ENCODE results near the gene MCM3AP. TPM values are rescaled to one million over a fixed set of nuclear protein-coding genes. Genes with fewer than 3 reads are reported as not detected.

The MCM3AP gene
- total and polyA plus RNA-seq, 9 of the 15 experiments (the other 6 are each of a cell fraction or from before 2014, with no cell fraction given): 6.5 to 179 (median 69.6) TPM

- Histone ChIP-seq H3K27ac (ENCODE audit: extremely low read depth, low read depth, low read length) (peak overlapping the region; percentile 80), H3K4me2 (ENCODE audit: insufficient read depth, low read length) (peak overlapping the region; percentile 73), H3K79me2 (ENCODE audit: control insufficient read depth, insufficient read depth, low read length) (no peaks in the 10 kb centered on the region), H3K36me3 (ENCODE audit: control insufficient read depth, insufficient read depth, low read length) (peaks cover 66% of the 10 kb centered on the region; the same call in 2 of the 3 replicates), H3K4me1 (replicated peaks in 1 of 2; ENCODE audit: control insufficient read depth in 2 of 2, insufficient read depth in 2 of 2, low read length in 2 of 2) (peaks cover 41 to 65% of the 10 kb centered on the region in 2 experiments), H2AFZ (ENCODE audit: low read depth, low read length) (no peak overlapping the region), H3K9me3 (replicated peaks; ENCODE audit: control insufficient read depth, insufficient read depth, low read depth, low read length) (no peaks in the 10 kb centered on the region), H3K27me3 (ENCODE audit: control insufficient read depth in 2 of 2, insufficient read depth in 2 of 2, low read length in 2 of 2) (no peaks in the 10 kb centered on the region), H3K9me1 (ENCODE audit: control insufficient read depth, insufficient read depth, low read length) (no peaks in the 10 kb centered on the region), H3K4me3 (no peak overlapping the region), H3K9ac (ENCODE audit: insufficient read depth in 1 of 2, low read depth in 2 of 2, low read length in 2 of 2) (peak overlapping the region; percentile 59 to 83; a peak in 3 of 4 replicates), H4K20me1 (replicated peaks; ENCODE audit: control insufficient read depth, insufficient read depth, low read length) (no peaks in the 10 kb centered on the region)
- peak; percentile 14 for ATAC-seq
- in situ Hi-C loops (cut with MboI) (no loop called here), intact Hi-C loops (cut with micrococcal nuclease) (loop anchor here (2.0 to 5.0 kb wide), 2 partner anchors 37 to 38 kb away; partner anchors contain the start of gene LSS)
- FAIRE-seq: no peak
- DNase-seq (ENCODE audit: extremely low read depth in 1 of 4, low spot score in 3 of 4): peak in 3 of 4 experiments; percentile 58 to 63 (median 61)
- 39% methylated on average over 9 of the region's 9 CpGs for WGBS (ENCODE audit: insufficient coverage, low coverage, missing lambda C conversion rate)
- BruUV-seq (replicated peaks): no TSS peak
- ChIA-PET CTCF (ENCODE audit: low intra/inter-chr PET ratio) (no interaction called here), POLR2A (interaction anchor here (0.6 to 1.0 kb wide), 2 partner anchors 33 to 196 kb away, joined by 3 read pairs; no protein-coding TSS in a partner anchor)
- TF ChIP-seq MGA (IDR thresholded peaks at IDR 0.05) (peak; percentile 38), MAX (CRISPR knock-in tag; IDR thresholded peaks at IDR 0.05) (peak; percentile 92), SRF (CRISPR knock-in tag; IDR thresholded peaks at IDR 0.05) (no peak), TAL1 (IDR thresholded peaks at IDR 0.05) (no peak), HBP1 (CRISPR knock-in tag; IDR thresholded peaks at IDR 0.05) (no peak)
These were observed 96.0 kb downstream of the MCM3AP start for GRCh38 chr21:46189213-46189958.

All from K562 (cell line).